HFFc6 (cell line): ENCODE data around the gene ZNF33B. TPM values are rescaled to one million over a fixed set of nuclear protein-coding genes. Genes with fewer than 3 reads are reported as not detected.
A peak's percentile ranks its signal among the peaks of the same experiment; 100 is the strongest.

ENCODE experiments used
- DNase-seq: peaks from one replicate; pipeline ENCODE4 v3.0.0-alpha.2; 2018
- H3K27ac Mint-ChIP-seq: 2 replicates; pipeline ENCODE4 v1.8.0; 2020; ENCODE audit warnings: mild to moderate bottlenecking, mixed read lengths
- H3K27me3 Mint-ChIP-seq: 2 replicates; pipeline ENCODE4 v1.8.0; 2021; ENCODE audit warnings: mild to moderate bottlenecking, moderate library complexity, mixed read lengths; ENCODE audit not compliant: insufficient read depth
- H3K36me3 Mint-ChIP-seq: 2 replicates; pipeline ENCODE4 v1.8.0; 2021; ENCODE audit warnings: low read depth, mixed read lengths
- H3K4me1 Mint-ChIP-seq: 2 replicates; pipeline ENCODE4 v1.8.0; 2020; ENCODE audit warnings: low read depth, mixed read lengths
- H3K4me3 Mint-ChIP-seq: 2 replicates; pipeline ENCODE4 v1.8.0; 2020; ENCODE audit warnings: mild to moderate bottlenecking, moderate library complexity, mixed read lengths
- H3K9me3 Mint-ChIP-seq: 2 replicates; pipeline ENCODE4 v1.8.0; 2020; ENCODE audit warnings: mild to moderate bottlenecking, mixed read lengths
- CTCF ChIP-seq: fragments of 200-600 bp; sonication (generic); IDR thresholded peaks from 2 replicates; pipeline ENCODE4 v1.5.0; 2021; ENCODE audit warnings: antibody characterized with exemption, mild to moderate bottlenecking
- total RNA-seq, 6 experiments: library from RNA; stranded (reverse); fragmentation: NEBNext Ultra II Directional; extraction: Animal tissue kit (Norgen Biotek cat#: 25700); gene quantifications; 2 replicates in 1 of 6; 3 replicates in 5 of 6; pipeline ENCODE4 v1.2.3, GENCODE V29; 2021

Gene ZNF33B
- total RNA-seq, 6 experiments from 2014 or later: 6.7 to 10.1 (median 8.5) TPM

GRCh38 chr10:42637142-42637541 lies 1.2 kb downstream of the ZNF33B start:
- H3K9me3 Mint-ChIP-seq: no peaks in the 10 kb centered on the region
- peak overlapping the region; percentile 89 for H3K27ac Mint-ChIP-seq
- no peak for DNase-seq
- H3K36me3 Mint-ChIP-seq: 0 out of 2 replicates have a peak, but pooled peaks cover 4% of the 10 kb centered on the region
- no peak for TF ChIP-seq CTCF
- peaks cover 19% of the 10 kb centered on the region for H3K4me1 Mint-ChIP-seq
- H3K4me3 Mint-ChIP-seq: peak overlapping the region; percentile 92
- H3K27me3 Mint-ChIP-seq: no peaks in the 10 kb centered on the region; the same call in 1 of the 2 replicates

DNA sequence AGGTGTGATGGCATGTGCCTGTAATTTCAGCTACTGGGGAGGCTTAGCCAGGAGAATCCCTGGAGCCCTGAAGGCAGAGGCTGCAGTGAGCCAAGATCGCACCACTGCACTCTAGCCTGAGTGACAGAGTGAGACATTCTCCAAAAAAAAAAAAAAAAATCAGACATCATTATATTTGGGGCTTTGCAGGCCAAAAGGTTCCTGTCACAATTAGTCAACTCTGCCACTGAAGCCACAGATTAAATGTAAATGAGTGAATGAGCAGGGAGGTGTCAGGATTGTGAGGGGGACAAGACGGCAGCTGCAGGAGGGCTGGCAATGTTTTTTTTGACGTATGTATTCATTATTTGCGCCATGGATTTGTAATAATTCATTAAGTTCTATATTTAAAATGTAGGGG lies 3.3 kb downstream of the ZNF33B start:
- 0 out of 2 replicates have a peak, but pooled peaks cover 4% of the 10 kb centered on the region for H3K36me3 Mint-ChIP-seq

DNA sequence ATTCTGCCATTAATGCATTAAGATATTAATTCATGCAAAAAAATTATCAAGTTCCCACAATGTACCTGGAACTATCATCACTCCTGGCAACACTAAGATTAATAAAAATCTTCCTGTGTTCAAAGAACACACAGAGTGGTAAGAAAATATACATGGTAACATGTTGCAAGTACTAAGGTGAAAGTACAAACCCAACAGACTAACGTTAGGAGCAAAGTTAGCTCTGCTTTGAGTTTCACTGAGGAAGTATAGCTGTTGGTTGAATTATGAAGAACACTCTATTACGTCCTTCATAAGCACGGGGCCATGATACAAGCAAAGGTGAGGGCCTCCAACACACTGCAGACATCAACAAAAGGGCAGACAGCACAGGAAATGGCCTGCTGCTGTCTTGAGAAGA lies 5.8 kb downstream of the ZNF33B start:
- Mint-ChIP-seq H3K36me3 (peaks cover 14% of the 10 kb centered on the region; the same call in 1 of the 2 replicates), H3K9me3 (no peaks in the 10 kb centered on the region), H3K4me3 (no peak overlapping the region), H3K4me1 (peaks cover 7% of the 10 kb centered on the region), H3K27ac (no peak overlapping the region), H3K27me3 (no peaks in the 10 kb centered on the region; the same call in 1 of the 2 replicates)
- DNase-seq: no peak
- no peak for TF ChIP-seq CTCF

More for the DNA sequence above, 3.3 kb downstream of the ZNF33B start:
- TF ChIP-seq CTCF: no peak
- Mint-ChIP-seq H3K9me3 (no peaks in the 10 kb centered on the region), H3K27ac (no peak overlapping the region), H3K4me1 (peaks cover 19% of the 10 kb centered on the region), H3K4me3 (no peak overlapping the region), H3K27me3 (no peaks in the 10 kb centered on the region; the same call in 1 of the 2 replicates)
- no peak for DNase-seq

- H3K9me3 Mint-ChIP-seq: no peaks in the 10 kb centered on the region
- no peaks in the 10 kb centered on the region for H3K27me3 Mint-ChIP-seq
- no peak overlapping the region; the same call in 1 of the 2 replicates for H3K4me3 Mint-ChIP-seq
- TF ChIP-seq CTCF: no peak
- no peak overlapping the region for H3K27ac Mint-ChIP-seq
- DNase-seq: no peak
- H3K4me1 Mint-ChIP-seq: no peaks in the 10 kb centered on the region; the same call in 1 of the 2 replicates
- H3K36me3 Mint-ChIP-seq: peaks cover 17% of the 10 kb centered on the region
These were observed 7.7 kb downstream of the ZNF33B start for GRCh38 chr10:42630537-42631134.

GRCh38 chr10:42623929-42624328 lies 14.4 kb downstream of the ZNF33B start:
- DNase-seq: no peak
- no peak for TF ChIP-seq CTCF
- Mint-ChIP-seq H3K9me3 (no peaks in the 10 kb centered on the region), H3K36me3 (peaks cover 31% of the 10 kb centered on the region), H3K4me1 (no peaks in the 10 kb centered on the region), H3K4me3 (no peak overlapping the region), H3K27me3 (no peaks in the 10 kb centered on the region; the same call in 1 of the 2 replicates), H3K27ac (no peak overlapping the region)
